ENCODE data around the gene PDIA6.

DNA sequence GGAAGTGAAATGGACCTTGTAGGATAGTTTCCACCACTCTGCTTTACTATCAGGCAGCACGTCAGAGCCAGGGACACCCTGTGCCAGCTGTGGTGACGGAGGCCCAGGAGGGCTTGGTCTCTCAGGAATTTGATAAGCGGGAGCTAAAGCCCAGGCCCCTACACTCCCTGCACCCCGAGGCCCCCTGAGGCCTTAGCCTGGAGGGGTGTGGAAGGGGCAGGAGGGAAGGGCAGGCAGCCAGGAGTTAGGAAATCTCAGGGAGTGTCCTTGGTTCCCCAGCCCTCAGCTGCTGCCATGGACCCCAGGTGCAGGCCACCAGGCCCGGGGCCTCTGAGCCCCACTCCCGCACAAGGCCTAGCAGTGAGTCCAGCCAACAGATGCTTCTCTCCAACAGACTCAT is 38.2 kb downstream of the PDIA6 start:
- TF ChIP-seq, protein P1, sequence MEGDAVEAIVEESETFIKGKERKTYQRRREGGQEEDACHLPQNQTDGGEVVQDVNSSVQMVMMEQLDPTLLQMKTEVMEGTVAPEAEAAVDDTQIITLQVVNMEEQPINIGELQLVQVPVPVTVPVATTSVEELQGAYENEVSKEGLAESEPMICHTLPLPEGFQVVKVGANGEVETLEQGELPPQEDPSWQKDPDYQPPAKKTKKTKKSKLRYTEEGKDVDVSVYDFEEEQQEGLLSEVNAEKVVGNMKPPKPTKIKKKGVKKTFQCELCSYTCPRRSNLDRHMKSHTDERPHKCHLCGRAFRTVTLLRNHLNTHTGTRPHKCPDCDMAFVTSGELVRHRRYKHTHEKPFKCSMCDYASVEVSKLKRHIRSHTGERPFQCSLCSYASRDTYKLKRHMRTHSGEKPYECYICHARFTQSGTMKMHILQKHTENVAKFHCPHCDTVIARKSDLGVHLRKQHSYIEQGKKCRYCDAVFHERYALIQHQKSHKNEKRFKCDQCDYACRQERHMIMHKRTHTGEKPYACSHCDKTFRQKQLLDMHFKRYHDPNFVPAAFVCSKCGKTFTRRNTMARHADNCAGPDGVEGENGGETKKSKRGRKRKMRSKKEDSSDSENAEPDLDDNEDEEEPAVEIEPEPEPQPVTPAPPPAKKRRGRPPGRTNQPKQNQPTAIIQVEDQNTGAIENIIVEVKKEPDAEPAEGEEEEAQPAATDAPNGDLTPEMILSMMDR (IDR thresholded peaks at IDR 0.05; ENCODE audit: low read length), result no peak
- no peak for TF ChIP-seq EZH2 (IDR thresholded peaks at IDR 0.05; ENCODE audit: borderline replicate concordance, low read length)
